GM12891 (cell line): ENCODE data around the gene TRPV5.

Experiments used
- POLR2AphosphoS5 ChIP-seq: IDR thresholded peaks from 2 replicates; pipeline ENCODE4 v1.6.1; 2011; ENCODE audit warnings: low read depth, low read length, control low read depth
- POU2F2 ChIP-seq: IDR thresholded peaks from 2 replicates; pipeline ENCODE4 v1.6.1; 2011; ENCODE audit warnings: low read depth, mild to moderate bottlenecking, control low read depth, low read length, moderate library complexity
- SPI1 ChIP-seq: IDR thresholded peaks from 2 replicates; pipeline ENCODE4 v1.6.1; 2011; ENCODE audit warnings: low read depth, low read length, control low read depth

DNA sequence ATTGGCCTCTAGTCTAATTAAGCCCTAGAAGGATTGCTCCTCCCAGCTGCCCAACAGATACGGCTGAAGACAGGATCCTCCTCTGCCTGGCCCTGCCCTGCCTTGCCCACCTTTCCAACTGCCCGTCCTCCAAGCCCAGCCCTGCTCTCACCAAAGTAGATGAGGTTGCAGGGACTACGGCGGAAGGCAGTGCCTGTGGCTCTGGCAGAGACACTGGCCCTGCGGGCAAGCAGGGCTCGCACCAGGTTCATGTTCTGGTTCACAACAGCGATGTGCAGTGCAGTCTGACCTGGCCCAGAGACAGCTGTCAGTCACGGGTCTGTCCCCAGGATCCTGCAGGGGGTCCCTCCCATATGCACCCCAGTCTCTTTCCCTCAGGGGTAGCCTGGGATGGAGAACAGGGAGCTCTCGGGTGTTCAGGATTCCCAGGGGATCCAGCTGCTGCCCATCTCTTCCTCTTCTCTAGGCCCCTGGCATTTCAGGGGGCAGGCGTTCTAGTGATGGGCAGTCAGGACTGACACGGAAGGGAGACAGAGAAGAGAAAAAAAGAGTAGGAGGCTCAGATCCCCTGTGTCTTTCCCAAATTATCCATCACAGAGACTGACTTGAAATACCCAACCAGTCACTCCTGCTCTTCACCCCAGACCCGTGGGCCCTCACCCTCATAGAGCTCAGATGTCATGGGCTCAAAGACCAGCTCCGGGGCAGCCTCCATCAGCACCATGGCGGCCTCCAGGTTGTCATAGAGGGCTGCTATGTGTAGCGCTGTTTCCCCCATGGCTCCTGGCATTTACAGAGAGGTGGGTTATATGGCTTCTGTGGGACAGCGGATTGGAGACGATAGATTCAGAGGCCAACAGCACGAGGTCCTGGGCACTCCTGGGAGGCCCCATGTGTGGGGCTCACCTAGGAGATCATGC, 56.3 kb downstream of the TRPV5 start:
- TF ChIP-seq SPI1 (no peak), POU2F2 (no peak), POLR2AphosphoS5 (no peak)
